Measurements from ENCODE around the gene ATP4A.

Gene ATP4A

GRCh38 chr19:35519291-35519690 is 44.2 kb downstream of the ATP4A start:
- DNase-seq (ENCODE audit: extremely low read depth, low read depth) = no peak

DNA sequence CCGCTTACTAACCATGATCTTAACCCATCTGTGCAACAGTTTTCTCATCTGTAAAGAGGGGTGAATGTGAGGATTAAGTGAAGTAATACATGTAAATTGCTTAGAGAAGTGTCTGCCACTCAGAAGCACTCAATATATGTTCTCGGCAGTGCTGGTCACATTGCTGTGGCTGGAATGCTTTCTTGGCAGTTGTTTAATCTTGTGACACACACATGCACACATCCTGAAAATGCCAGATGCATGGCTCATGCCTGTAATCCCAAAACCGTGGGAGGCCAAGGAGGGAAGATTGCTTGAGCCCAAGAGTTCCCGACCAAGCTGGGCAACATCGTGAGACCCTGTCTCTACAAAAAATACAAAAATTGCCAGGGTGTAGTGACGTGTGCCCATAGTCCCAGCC is 45.1 kb downstream of the ATP4A start:
- peak; percentile 79 for DNase-seq (ENCODE audit: extremely low read depth, low read depth)
- no peak for TF ChIP-seq CTCF (IDR thresholded peaks at IDR 0.05; ENCODE audit: low read depth, low read length)

More at GRCh38 chr19:35519291-35519690, 44.2 kb downstream of the ATP4A start:
- no peak for TF ChIP-seq CTCF (IDR thresholded peaks at IDR 0.05; ENCODE audit: low read depth, low read length)

DNA sequence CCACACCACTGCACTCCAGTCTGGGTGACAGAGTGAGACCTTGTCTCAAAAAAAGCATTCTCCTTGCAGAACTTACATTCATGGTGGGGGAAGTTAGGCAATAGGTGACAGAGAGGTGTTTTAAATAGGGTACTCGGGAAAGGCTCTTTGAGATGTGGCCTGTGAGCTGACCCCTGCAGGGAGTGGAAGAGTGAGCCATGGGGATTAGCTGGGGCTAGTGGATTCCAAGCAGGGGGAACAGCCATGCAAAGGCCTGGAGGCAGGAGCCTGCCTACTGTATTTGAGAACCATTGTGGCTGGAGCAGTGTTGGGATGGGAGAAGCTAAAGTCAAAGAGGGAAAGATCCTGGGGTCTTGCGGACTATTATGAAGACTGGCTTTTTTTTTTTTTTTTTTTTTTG is 46.1 kb downstream of the ATP4A start:
- no peak for TF ChIP-seq CTCF (IDR thresholded peaks at IDR 0.05; ENCODE audit: low read depth, low read length)
- DNase-seq (ENCODE audit: extremely low read depth, low read depth) = no peak

GRCh38 chr19:35516310-35516709 is 47.1 kb downstream of the ATP4A start:
- no peak for TF ChIP-seq CTCF (IDR thresholded peaks at IDR 0.05; ENCODE audit: low read depth, low read length)

DNA sequence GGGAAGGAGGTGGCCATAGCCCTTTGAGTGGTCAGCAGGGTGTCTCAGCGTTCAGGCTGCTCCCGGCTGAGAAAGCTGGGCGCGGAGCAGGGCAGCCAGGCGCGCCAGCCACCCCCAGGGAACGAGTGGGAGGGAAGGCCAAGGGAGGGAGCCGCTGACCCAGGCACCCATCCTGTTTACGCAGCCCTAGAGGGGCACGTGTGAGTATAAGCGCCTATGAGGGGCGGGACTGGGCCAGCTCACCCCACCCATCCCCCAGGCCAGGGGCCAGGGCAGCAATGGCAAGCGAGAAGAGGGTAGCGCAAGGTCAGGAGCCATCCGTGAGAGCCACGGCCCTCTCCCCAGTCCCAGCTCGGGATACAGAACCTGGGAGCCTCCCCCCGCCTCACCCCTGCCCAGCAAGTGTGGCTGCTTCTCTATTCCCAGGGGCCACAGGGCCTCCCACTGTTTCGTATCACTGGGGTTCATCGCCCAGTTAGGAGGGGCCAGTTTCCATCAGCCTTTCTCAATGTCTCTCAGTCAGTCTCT is 49.1 kb downstream of the ATP4A start:
- no peak for TF ChIP-seq CTCF (IDR thresholded peaks at IDR 0.05; ENCODE audit: low read depth, low read length)
- DNase-seq (ENCODE audit: extremely low read depth, low read depth) = no peak

More at GRCh38 chr19:35516310-35516709, 47.1 kb downstream of the ATP4A start:
- no peak for DNase-seq (ENCODE audit: extremely low read depth, low read depth)

DNA sequence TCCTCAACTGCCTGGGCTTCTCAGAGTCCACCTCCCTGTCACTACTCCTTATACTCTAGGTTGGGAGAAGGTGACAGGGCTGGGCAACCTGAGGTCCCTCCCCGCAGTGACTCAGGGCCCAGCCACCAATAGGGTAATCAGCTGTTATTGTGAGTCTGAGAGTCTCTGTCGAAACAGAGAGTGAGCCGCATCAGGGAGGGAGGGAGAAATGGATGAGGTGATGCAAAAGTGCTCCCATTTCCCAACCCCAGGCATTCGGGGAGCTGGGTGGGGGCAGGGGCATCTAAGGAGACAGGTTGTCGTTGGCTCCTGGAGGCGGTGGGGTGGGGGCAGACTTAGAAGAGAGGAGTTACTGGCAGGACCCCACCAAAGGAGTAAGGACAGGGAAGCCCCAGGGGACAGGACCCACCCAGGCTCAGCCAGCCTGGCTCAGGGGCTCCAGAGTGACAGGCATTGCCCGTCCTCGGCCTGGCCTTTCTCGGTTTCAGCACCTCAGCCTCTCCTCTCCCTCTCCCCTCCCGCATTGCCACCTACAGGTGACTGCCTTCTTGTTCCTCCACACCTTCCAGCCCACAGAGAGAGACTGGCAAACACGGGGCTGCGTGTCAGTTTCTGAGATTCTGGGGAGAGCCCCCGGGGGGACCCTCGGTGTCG is 49.7 kb downstream of the ATP4A start, which contains the start of gene DMKN:
DMKN (minus strand) TSS at position 22 of the 654 bp plus-strand sequence. CDS start 174 bp downstream, outside the sequence.
- no peak for DNase-seq (ENCODE audit: extremely low read depth, low read depth)
- TF ChIP-seq CTCF (IDR thresholded peaks at IDR 0.05; ENCODE audit: low read depth, low read length) = no peak; the same call in 1 of the 2 replicates

- no peak for TF ChIP-seq CTCF (IDR thresholded peaks at IDR 0.05; ENCODE audit: low read depth, low read length)
Measured at GRCh38 chr19:35512831-35513627, 50.4 kb downstream of the ATP4A start.

More at GRCh38 chr19:35512831-35513627, 50.4 kb downstream of the ATP4A start:
- no peak for DNase-seq (ENCODE audit: extremely low read depth, low read depth)
